Trophoblast cell (in vitro differentiated cells and primary cell): Measurements from ENCODE around the gene FLNC.

Experiments
- DNase-seq, 2 donors: peaks; one replicate each; pipeline ENCODE4 v3.0.0-alpha.2; 2016
- H2AFZ ChIP-seq: 2 replicates; pipeline ENCODE4 v1.6.1; 2013; ENCODE audit warnings: low read length, moderate library complexity, mild to moderate bottlenecking; ENCODE audit not compliant: insufficient read depth, poor library complexity
- H2AK5ac ChIP-seq: 2 replicates; pipeline ENCODE4 v1.6.1; 2013; ENCODE audit warnings: mild to moderate bottlenecking, low read length
- H2BK120ac ChIP-seq: 2 replicates; pipeline ENCODE4 v1.6.1; 2013; ENCODE audit warnings: low read length, mild to moderate bottlenecking, moderate library complexity; ENCODE audit not compliant: insufficient read depth, poor library complexity
- H2BK12ac ChIP-seq: 2 replicates; pipeline ENCODE4 v1.6.1; 2013; ENCODE audit warnings: mild to moderate bottlenecking, low read length, moderate library complexity
- H2BK5ac ChIP-seq: 2 replicates; pipeline ENCODE4 v1.6.1; 2013; ENCODE audit warnings: low read length, low read depth, moderate library complexity, mild to moderate bottlenecking; ENCODE audit not compliant: poor library complexity
- H3K14ac ChIP-seq: 2 replicates; pipeline ENCODE4 v1.6.1; 2013; ENCODE audit warnings: mild to moderate bottlenecking, low read length
- H3K18ac ChIP-seq: 2 replicates; pipeline ENCODE4 v1.6.1; 2013; ENCODE audit warnings: mild to moderate bottlenecking, low read length
- H3K23ac ChIP-seq: 2 replicates; pipeline ENCODE4 v1.6.1; 2013; ENCODE audit warnings: low read length
- H3K27ac ChIP-seq: 2 replicates; pipeline ENCODE4 v1.5.1; 2013; ENCODE audit warnings: low read depth, mild to moderate bottlenecking, inconsistent platforms, low read length, moderate library complexity
- H3K27me3 ChIP-seq: 2 replicates; pipeline ENCODE4 v1.6.1; 2013; ENCODE audit warnings: inconsistent platforms, mild to moderate bottlenecking, low read length, moderate library complexity; ENCODE audit not compliant: insufficient read depth
- H3K36me3 ChIP-seq, 2 experiments: 1 replicate in 1 of 2; 2 replicates in 1 of 2; pipeline ENCODE4 v1.6.1; 2013; ENCODE audit warnings: low read length in 2 of 2, mild to moderate bottlenecking in 2 of 2, moderate library complexity in 1 of 2; ENCODE audit not compliant: insufficient read depth in 2 of 2, control insufficient read depth in 1 of 2
- H3K4ac ChIP-seq: 2 replicates; pipeline ENCODE4 v1.6.1; 2013; ENCODE audit warnings: low read depth, mild to moderate bottlenecking, low read length, moderate library complexity
- H3K4me1 ChIP-seq, 2 experiments: 1 replicate in 1 of 2; 2 replicates in 1 of 2; pipeline ENCODE4 v1.6.1; 2013; ENCODE audit warnings: low read length in 2 of 2, mild to moderate bottlenecking in 2 of 2, moderate library complexity in 1 of 2; ENCODE audit not compliant: insufficient read depth in 2 of 2, control insufficient read depth in 1 of 2
- H3K4me2 ChIP-seq: 2 replicates; pipeline ENCODE4 v1.6.1; 2013; ENCODE audit warnings: inconsistent platforms, mild to moderate bottlenecking, low read length, moderate library complexity
- H3K4me3 ChIP-seq: 2 replicates; pipeline ENCODE4 v1.5.1; 2013; ENCODE audit warnings: mild to moderate bottlenecking, low read depth, low read length, inconsistent platforms
- H3K79me1 ChIP-seq: one replicate; pipeline ENCODE4 v1.6.1; 2013; ENCODE audit warnings: low read length
- H3K79me2 ChIP-seq: 2 replicates; pipeline ENCODE4 v1.6.1; 2013; ENCODE audit warnings: low read length, mild to moderate bottlenecking; ENCODE audit not compliant: control insufficient read depth, insufficient read depth, poor library complexity
- H3K9ac ChIP-seq: 2 replicates; pipeline ENCODE4 v1.6.1; 2013; ENCODE audit warnings: mild to moderate bottlenecking, low read length
- H3K9me3 ChIP-seq: 2 replicates; pipeline ENCODE4 v1.6.1; 2013; ENCODE audit warnings: low read depth, mild to moderate bottlenecking, control low read depth, inconsistent platforms, low read length; ENCODE audit not compliant: insufficient read depth
- H4K12ac ChIP-seq: 2 replicates; pipeline ENCODE4 v1.6.1; 2013; ENCODE audit warnings: low read depth, mild to moderate bottlenecking, low read length, moderate library complexity
- H4K8ac ChIP-seq: 2 replicates; pipeline ENCODE4 v1.6.1; 2013; ENCODE audit warnings: low read depth, mild to moderate bottlenecking, low read length, moderate library complexity
- H4K91ac ChIP-seq: one replicate; pipeline ENCODE4 v1.6.1; 2013; ENCODE audit warnings: low read depth, mild to moderate bottlenecking, low read length, moderate library complexity
- WGBS: extraction: QIAGEN DNeasy Blood & Tissue Kit; methylation state at CpG from one replicate; pipeline ENCODE4 v1.1.7; 2013; ENCODE audit warnings: missing lambda C conversion rate; ENCODE audit not compliant: insufficient read length, insufficient coverage; ENCODE audit errors: extremely low coverage; 5-methylcytosine and 5-hydroxymethylcytosine counted together

The FLNC gene

GRCh38 chr7:128890306-128891109, 60.3 kb downstream of the FLNC start:
- H3K9me3 ChIP-seq, result peaks cover 24% of the 10 kb centered on the region
- no peak overlapping the region for H2BK5ac ChIP-seq
- no peaks in the 10 kb centered on the region for H3K79me2 ChIP-seq
- no peak overlapping the region for H3K27ac ChIP-seq
- peaks cover 10 to 14% of the 10 kb centered on the region in 2 experiments for H3K4me1 ChIP-seq
- no CpG with 5 or more reads among the region's 67 CpGs for WGBS
- H3K27me3 ChIP-seq, result peaks cover 13% of the 10 kb centered on the region
- no peaks in the 10 kb centered on the region for H3K36me3 ChIP-seq
- peak overlapping the region; percentile 66 for H3K4me3 ChIP-seq
- H4K12ac ChIP-seq, result peak overlapping the region; percentile 6
- peak overlapping the region; percentile 5 for H2BK120ac ChIP-seq
- H3K4ac ChIP-seq, result no peak overlapping the region
- no peak overlapping the region for H3K18ac ChIP-seq
- no peak overlapping the region for H2BK12ac ChIP-seq
- no peak overlapping the region for H4K91ac ChIP-seq
- no peak overlapping the region for H2AK5ac ChIP-seq
- no peak overlapping the region for H3K14ac ChIP-seq
- DNase-seq, result peak; percentile 43 to 58
- no peak overlapping the region for H4K8ac ChIP-seq
- no peak overlapping the region for H3K23ac ChIP-seq
- H3K4me2 ChIP-seq, result peak overlapping the region; percentile 56
- H2AFZ ChIP-seq, result no peak overlapping the region
- H3K79me1 ChIP-seq, result no peaks in the 10 kb centered on the region
- H3K9ac ChIP-seq, result no peak overlapping the region

- no peak overlapping the region for H4K91ac ChIP-seq
- no peak overlapping the region for H3K27ac ChIP-seq
- DNase-seq, result peak; percentile 55 to 77
- H2BK120ac ChIP-seq, result peak overlapping the region; percentile 5
- H2BK12ac ChIP-seq, result no peak overlapping the region
- peak overlapping the region; percentile 66 for H3K4me3 ChIP-seq
- peaks cover 24% of the 10 kb centered on the region for H3K9me3 ChIP-seq
- H3K79me2 ChIP-seq, result no peaks in the 10 kb centered on the region
- peaks cover 10 to 14% of the 10 kb centered on the region in 2 experiments for H3K4me1 ChIP-seq
- no peak overlapping the region for H3K23ac ChIP-seq
- no peak overlapping the region for H3K9ac ChIP-seq
- H3K4ac ChIP-seq, result no peak overlapping the region
- H3K36me3 ChIP-seq, result no peaks in the 10 kb centered on the region
- H4K12ac ChIP-seq, result peak overlapping the region; percentile 6
- no peak overlapping the region for H2AFZ ChIP-seq
- no peak overlapping the region for H2AK5ac ChIP-seq
- peaks cover 13% of the 10 kb centered on the region for H3K27me3 ChIP-seq
- H2BK5ac ChIP-seq, result no peak overlapping the region
- no peaks in the 10 kb centered on the region for H3K79me1 ChIP-seq
- H4K8ac ChIP-seq, result no peak overlapping the region
- peak overlapping the region; percentile 56 for H3K4me2 ChIP-seq
- WGBS, result no CpG with 5 or more reads among the region's 41 CpGs
- H3K14ac ChIP-seq, result no peak overlapping the region
- no peak overlapping the region for H3K18ac ChIP-seq
Measured at GRCh38 chr7:128891110-128891941, 61.1 kb downstream of the FLNC start.

- no peak overlapping the region for H2BK5ac ChIP-seq
- no peak overlapping the region for H4K12ac ChIP-seq
- no peak overlapping the region for H2BK12ac ChIP-seq
- no CpG with 5 or more reads among the region's 11 CpGs for WGBS
- no peak overlapping the region for H2AFZ ChIP-seq
- no peak overlapping the region for H3K14ac ChIP-seq
- no peak overlapping the region for H2AK5ac ChIP-seq
- H3K9ac ChIP-seq, result no peak overlapping the region
- H3K4me1 ChIP-seq, result peaks cover 10 to 14% of the 10 kb centered on the region in 2 experiments
- H3K36me3 ChIP-seq, result no peaks in the 10 kb centered on the region
- no peak overlapping the region for H3K4me3 ChIP-seq
- no peak overlapping the region for H3K4ac ChIP-seq
- no peaks in the 10 kb centered on the region for H3K79me2 ChIP-seq
- H4K8ac ChIP-seq, result no peak overlapping the region
- peaks cover 13% of the 10 kb centered on the region for H3K27me3 ChIP-seq
- H3K27ac ChIP-seq, result no peak overlapping the region
- DNase-seq, result peak; percentile 48 to 50
- no peak overlapping the region for H3K23ac ChIP-seq
- no peaks in the 10 kb centered on the region for H3K79me1 ChIP-seq
- H3K4me2 ChIP-seq, result no peak overlapping the region
- H4K91ac ChIP-seq, result no peak overlapping the region
- H3K18ac ChIP-seq, result no peak overlapping the region
- no peak overlapping the region for H2BK120ac ChIP-seq
- H3K9me3 ChIP-seq, result peaks cover 23% of the 10 kb centered on the region
Measured at GRCh38 chr7:128891942-128892269, 61.7 kb downstream of the FLNC start.

DNA sequence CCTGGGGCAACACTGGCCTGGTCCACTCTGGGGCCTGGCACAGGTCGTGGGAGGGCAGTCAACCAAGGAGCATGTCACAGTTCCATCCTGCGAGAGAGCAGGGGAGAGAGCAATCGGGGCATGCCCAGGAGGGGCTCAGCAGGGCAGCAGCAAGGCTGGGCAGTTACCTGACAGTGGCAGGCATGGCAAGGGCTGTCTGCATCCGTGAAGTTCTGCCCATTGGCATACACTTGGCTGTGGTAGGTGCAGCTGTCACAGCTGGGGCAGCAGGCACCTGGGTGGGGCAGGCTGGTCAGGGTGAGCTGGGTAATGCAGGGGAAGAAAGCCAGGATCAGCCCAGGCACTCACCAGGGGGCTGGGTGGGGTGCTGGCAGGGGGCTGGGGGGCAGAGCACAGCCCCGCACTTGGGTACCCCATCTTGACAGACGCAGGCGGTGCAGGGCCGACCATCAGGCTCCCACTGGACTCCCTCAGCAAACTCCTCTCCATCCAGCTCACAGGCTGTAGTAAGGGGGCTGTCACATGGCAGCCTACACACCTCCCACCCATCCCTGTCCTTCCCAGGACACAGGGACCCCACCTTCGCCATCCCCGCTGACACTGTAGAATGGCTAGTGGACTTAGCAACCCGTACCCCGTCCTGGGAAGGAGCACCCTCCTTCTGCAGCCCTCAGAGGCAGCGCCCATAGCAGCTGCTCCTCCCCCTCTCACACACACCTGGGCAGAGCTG, 62.5 kb downstream of the FLNC start:
- no peak overlapping the region for H2BK12ac ChIP-seq

More for the DNA sequence above, 62.5 kb downstream of the FLNC start:
- Histone ChIP-seq H3K9me3 (peaks cover 17% of the 10 kb centered on the region), H3K9ac (no peak overlapping the region), H3K4me3 (no peak overlapping the region), H3K4ac (no peak overlapping the region), H3K4me2 (no peak overlapping the region), H3K27ac (no peak overlapping the region), H3K79me1 (no peaks in the 10 kb centered on the region), H2BK5ac (no peak overlapping the region), H3K79me2 (no peaks in the 10 kb centered on the region), H3K14ac (no peak overlapping the region), H4K12ac (no peak overlapping the region), H2AK5ac (no peak overlapping the region), H3K27me3 (peaks cover 13% of the 10 kb centered on the region), H3K36me3 (no peaks in the 10 kb centered on the region), H2BK120ac (no peak overlapping the region), H3K4me1 (peaks cover 10 to 14% of the 10 kb centered on the region in 2 experiments), H4K8ac (no peak overlapping the region), H4K91ac (no peak overlapping the region), H2AFZ (no peak overlapping the region), H3K23ac (no peak overlapping the region), H3K18ac (no peak overlapping the region)
- no peak for DNase-seq
- no CpG with 5 or more reads among the region's 13 CpGs for WGBS
